CD14-positive monocyte (primary cell): ENCODE data around the gene SPRY1. TPM values are rescaled to one million over a fixed set of nuclear protein-coding genes. Genes with fewer than 3 reads are reported as not detected.

ENCODE experiments used
- DNase-seq, 3 donors: peaks; one replicate each; pipeline ENCODE4 v3.0.0-alpha.2; 2011 to 2022
- H2AFZ ChIP-seq: 2 replicates; pipeline ENCODE4 v1.6.0; 2012; ENCODE audit warnings: mild to moderate bottlenecking, low read depth, low read length, inconsistent platforms; ENCODE audit not compliant: insufficient read depth, poor library complexity, severe bottlenecking
- H3K27ac ChIP-seq, 2 donors: 1 replicate in 1 of 2; 2 replicates in 1 of 2; pipeline ENCODE4 v1.5.1; 2012 to 2013; ENCODE audit warnings: low read length in 2 of 2, control low read depth in 1 of 2, inconsistent platforms in 1 of 2, low read depth in 1 of 2, mild to moderate bottlenecking in 1 of 2
- H3K27me3 ChIP-seq, 2 donors: one replicate each; pipeline versions ENCODE4 v1.6.0 to v1.6.1; 2011 to 2013; ENCODE audit warnings: low read length in 2 of 2; ENCODE audit not compliant: control insufficient read depth in 2 of 2, insufficient read depth in 2 of 2
- H3K36me3 ChIP-seq, 2 donors: replicated peaks in 1 of 2; 1 replicate in 1 of 2; 2 replicates in 1 of 2; pipeline versions ENCODE4 v1.5.1 to v1.6.1; 2012 to 2013; ENCODE audit warnings: low read length in 2 of 2, control low read depth in 1 of 2, inconsistent platforms in 1 of 2, mild to moderate bottlenecking in 1 of 2; ENCODE audit not compliant: insufficient read depth in 2 of 2, control insufficient read depth in 1 of 2
- H3K4me1 ChIP-seq, 2 donors: 1 replicate in 1 of 2; 2 replicates in 1 of 2; pipeline versions ENCODE4 v1.5.1 to v1.6.1; 2012 to 2013; ENCODE audit warnings: low read length in 2 of 2, control low read depth in 1 of 2, inconsistent platforms in 1 of 2, mild to moderate bottlenecking in 1 of 2, moderate library complexity in 1 of 2; ENCODE audit not compliant: insufficient read depth in 2 of 2, control insufficient read depth in 1 of 2
- H3K4me2 ChIP-seq: replicated peaks from 2 replicates; pipeline ENCODE3; 2012; ENCODE audit warnings: low read length, moderate library complexity, mild to moderate bottlenecking; ENCODE audit not compliant: poor library complexity, severe bottlenecking; ENCODE audit errors: extremely low read depth
- H3K4me3 ChIP-seq, 3 experiments: fragments of 200-600 bp in 1 of 3; sonication (generic) in 1 of 3; replicated peaks in 1 of 3; 1 replicate in 2 of 3; 2 replicates in 1 of 3; pipeline ENCODE4 v1.5.1; 2011 to 2013; ENCODE audit warnings: low read length in 3 of 3, mild to moderate bottlenecking in 3 of 3, control low read depth in 2 of 3, low read depth in 2 of 3, inconsistent platforms in 1 of 3, moderate library complexity in 1 of 3
- H3K79me2 ChIP-seq: 2 replicates; pipeline ENCODE4 v1.6.0; 2012; ENCODE audit warnings: mild to moderate bottlenecking, control low read depth, inconsistent platforms, low read length, moderate library complexity; ENCODE audit not compliant: insufficient read depth
- H3K9ac ChIP-seq: 2 replicates; pipeline ENCODE4 v1.6.0; 2017; ENCODE audit warnings: low read length, mild to moderate bottlenecking; ENCODE audit not compliant: insufficient read depth, poor library complexity, severe bottlenecking
- H3K9me3 ChIP-seq, 2 donors: replicated peaks in 1 of 2; 1 replicate in 1 of 2; 2 replicates in 1 of 2; pipeline versions ENCODE4 v1.5.1 to v1.6.1; 2012 to 2013; ENCODE audit warnings: low read length in 2 of 2, control low read depth in 1 of 2; ENCODE audit not compliant: control insufficient read depth in 1 of 2, insufficient read depth in 1 of 2
- H4K20me1 ChIP-seq: 2 replicates; pipeline ENCODE4 v1.6.0; 2012; ENCODE audit warnings: mild to moderate bottlenecking, low read length, control low read depth, moderate library complexity; ENCODE audit not compliant: insufficient read depth
- H3K27ac Mint-ChIP-seq, 7 donors: one replicate each; pipeline ENCODE4 v1.8.0; 2020; ENCODE audit warnings: mild to moderate bottlenecking in 7 of 7, mixed read lengths in 7 of 7, moderate library complexity in 6 of 7, inconsistent platforms in 2 of 7
- H3K27me3 Mint-ChIP-seq, 3 donors: one replicate each; pipeline ENCODE4 v1.8.0; 2021 to 2022; ENCODE audit warnings: low read depth in 3 of 3, mild to moderate bottlenecking in 3 of 3, mixed read lengths in 3 of 3, moderate library complexity in 3 of 3, inconsistent platforms in 1 of 3
- H3K36me3 Mint-ChIP-seq, 2 donors: one replicate each; pipeline ENCODE4 v1.8.0; 2020; ENCODE audit warnings: mixed read lengths in 2 of 2, inconsistent platforms in 1 of 2, mild to moderate bottlenecking in 1 of 2
- H3K4me1 Mint-ChIP-seq: one replicate; pipeline ENCODE4 v1.8.0; 2020; ENCODE audit warnings: mild to moderate bottlenecking, mixed read lengths
- H3K4me3 Mint-ChIP-seq, 2 donors: one replicate each; pipeline ENCODE4 v1.8.0; 2020; ENCODE audit warnings: mild to moderate bottlenecking in 2 of 2, mixed read lengths in 2 of 2, moderate library complexity in 1 of 2
- H3K9me3 Mint-ChIP-seq, 7 donors: one replicate each; pipeline ENCODE4 v1.8.0; 2020 to 2022; ENCODE audit warnings: mixed read lengths in 7 of 7, mild to moderate bottlenecking in 6 of 7, moderate library complexity in 6 of 7, inconsistent platforms in 2 of 7
- WGBS: methylation state at CpG from one replicate; pipeline ENCODE4 v1.1.5; 2013; ENCODE audit warnings: missing lambda C conversion rate; ENCODE audit not compliant: insufficient coverage; 5-methylcytosine and 5-hydroxymethylcytosine counted together
- intact Hi-C, 2 donors: fragments of 100-400 bp; cut with micrococcal nuclease; formaldehyde crosslinking; loops; one replicate each; pipeline versions ENCODE4 v1.15.0 to v1.15.1; 2023
- polyA plus RNA-seq, 3 donors: library from polyadenylated mRNA; depleted of rRNA in 1 of 3; unstranded in 2 of 3; stranded (reverse) in 1 of 3; fragments of 300-500 nt in 2 of 3; fragments of >200 nt in 1 of 3; fragmentation: Illumina TruSeq in 2 of 3; gene quantifications; 1 replicate in 2 of 3; 2 replicates in 1 of 3; pipeline ENCODE4 v1.2.3, GENCODE V29; 2012 to 2021
- TF ChIP-seq, protein P1 (sequence below): fragments of 200-600 bp; IDR thresholded peaks from one replicate; pipeline ENCODE4 v1.8.0; 2022; ENCODE audit warnings: antibody characterized with exemption, mild to moderate bottlenecking

Gene SPRY1
- polyA plus RNA-seq, 3 donors = 1.1 to 3.7 (median 2.0) TPM

DNA sequence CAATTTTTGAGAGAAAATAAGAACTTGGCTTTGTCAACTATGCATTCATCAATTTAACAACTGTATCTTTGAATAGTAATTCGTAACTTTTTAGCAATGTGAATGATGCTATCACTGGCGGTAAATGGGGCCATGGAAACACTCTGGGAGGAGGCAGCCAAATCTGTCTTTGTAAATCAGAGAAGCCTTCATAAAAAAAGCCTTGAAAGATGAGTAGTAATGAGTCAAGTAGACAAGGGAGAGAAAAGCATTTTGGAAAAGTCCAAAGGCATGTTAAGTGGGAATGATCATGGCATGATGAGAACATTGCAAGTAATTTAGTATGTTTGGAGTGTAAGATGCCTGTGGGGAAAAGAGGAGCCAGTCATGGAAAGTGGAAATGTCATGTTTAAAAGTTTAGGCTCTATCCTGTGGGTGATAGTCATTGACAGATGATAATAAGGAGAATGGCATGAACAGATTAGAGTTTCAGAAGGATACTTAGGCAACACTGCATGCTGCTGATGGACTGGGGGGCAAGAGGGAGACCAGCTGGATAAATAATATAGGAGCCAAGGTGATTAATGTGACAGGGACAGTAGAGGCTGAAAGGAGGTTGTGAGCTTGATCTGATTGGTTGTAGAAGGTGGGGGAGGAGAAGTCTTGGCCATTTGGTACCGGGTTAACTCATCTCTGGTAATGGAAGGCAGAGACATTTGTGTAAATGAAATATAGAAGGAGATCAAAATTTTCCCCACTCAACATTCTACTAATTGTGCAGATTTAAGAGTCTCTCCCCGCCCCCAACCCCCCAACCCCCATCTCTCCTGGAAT, 16.3 kb downstream of the SPRY1 start:
- Histone ChIP-seq H3K36me3 (no peaks in the 10 kb centered on the region), H3K27ac (no peak overlapping the region)
- intact Hi-C loops = loop anchor here in 1 of 2 donors (5.0 kb wide), 1 partner anchor 39 kb away; no protein-coding TSS in a partner anchor

DNA sequence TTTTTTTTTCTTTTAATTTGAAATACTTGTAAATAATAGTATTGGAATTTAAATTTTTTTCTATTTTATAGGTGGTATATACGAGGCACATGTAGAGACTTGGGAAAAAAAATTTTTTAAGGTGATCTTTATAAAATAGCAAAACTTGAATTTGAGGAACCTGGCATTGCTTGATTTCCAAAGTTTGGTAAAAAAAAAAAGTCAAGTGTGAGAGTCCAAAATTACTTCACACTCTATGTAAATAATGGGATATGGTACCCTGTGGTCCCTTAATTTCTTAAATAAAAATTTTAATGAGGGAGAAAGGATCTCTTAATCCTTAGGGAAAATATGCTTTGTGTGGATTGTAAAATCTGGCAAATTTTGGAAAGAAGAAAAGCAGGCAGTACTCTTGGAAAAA, 19.0 kb downstream of the SPRY1 start:
- no peaks in the 10 kb centered on the region for H3K9me3 Mint-ChIP-seq
- TF ChIP-seq, protein P1, sequence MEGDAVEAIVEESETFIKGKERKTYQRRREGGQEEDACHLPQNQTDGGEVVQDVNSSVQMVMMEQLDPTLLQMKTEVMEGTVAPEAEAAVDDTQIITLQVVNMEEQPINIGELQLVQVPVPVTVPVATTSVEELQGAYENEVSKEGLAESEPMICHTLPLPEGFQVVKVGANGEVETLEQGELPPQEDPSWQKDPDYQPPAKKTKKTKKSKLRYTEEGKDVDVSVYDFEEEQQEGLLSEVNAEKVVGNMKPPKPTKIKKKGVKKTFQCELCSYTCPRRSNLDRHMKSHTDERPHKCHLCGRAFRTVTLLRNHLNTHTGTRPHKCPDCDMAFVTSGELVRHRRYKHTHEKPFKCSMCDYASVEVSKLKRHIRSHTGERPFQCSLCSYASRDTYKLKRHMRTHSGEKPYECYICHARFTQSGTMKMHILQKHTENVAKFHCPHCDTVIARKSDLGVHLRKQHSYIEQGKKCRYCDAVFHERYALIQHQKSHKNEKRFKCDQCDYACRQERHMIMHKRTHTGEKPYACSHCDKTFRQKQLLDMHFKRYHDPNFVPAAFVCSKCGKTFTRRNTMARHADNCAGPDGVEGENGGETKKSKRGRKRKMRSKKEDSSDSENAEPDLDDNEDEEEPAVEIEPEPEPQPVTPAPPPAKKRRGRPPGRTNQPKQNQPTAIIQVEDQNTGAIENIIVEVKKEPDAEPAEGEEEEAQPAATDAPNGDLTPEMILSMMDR = no peak
- peak overlapping the region; percentile 61 for H3K4me2 ChIP-seq
- peaks cover 0 to 5% (median 2%) of the 10 kb centered on the region in 3 donors for H3K27me3 Mint-ChIP-seq
- H4K20me1 ChIP-seq = no peaks in the 10 kb centered on the region
- intact Hi-C loops = no loop called here
- H3K4me3 ChIP-seq = peak overlapping the region in 1 of 3 experiments; percentile 41
- H3K79me2 ChIP-seq = no peaks in the 10 kb centered on the region
- H3K27ac ChIP-seq = peak overlapping the region in 1 of 2 donors; percentile 58
- peaks cover 49 to 52% of the 10 kb centered on the region in 2 donors for H3K4me1 ChIP-seq
- WGBS = no CpG with 5 or more reads among the region's 1 CpG
- H3K27ac Mint-ChIP-seq = peak overlapping the region in 6 of 7 donors; percentile 30 to 81 (median 76)
- H3K4me1 Mint-ChIP-seq = peaks cover 63% of the 10 kb centered on the region
- H3K36me3 Mint-ChIP-seq = no peaks in the 10 kb centered on the region
- DNase-seq = peak in 2 of 3 donors; percentile 32 to 40
- H2AFZ ChIP-seq = no peak overlapping the region
- no peak overlapping the region for H3K9ac ChIP-seq
- no peaks in the 10 kb centered on the region for H3K36me3 ChIP-seq
- H3K27me3 ChIP-seq = no peaks in the 10 kb centered on the region
- H3K4me3 Mint-ChIP-seq = no peak overlapping the region
- H3K9me3 ChIP-seq = no peaks in the 10 kb centered on the region

More for the DNA sequence above, 16.3 kb downstream of the SPRY1 start:
- Histone ChIP-seq H3K79me2 (no peaks in the 10 kb centered on the region), H3K9ac (no peak overlapping the region), H4K20me1 (no peaks in the 10 kb centered on the region), H3K9me3 (no peaks in the 10 kb centered on the region), H3K4me2 (no peak overlapping the region), H3K4me3 (no peak overlapping the region), H3K27me3 (no peaks in the 10 kb centered on the region), H2AFZ (no peak overlapping the region), H3K4me1 (peaks cover 36 to 37% of the 10 kb centered on the region in 2 donors)
- Mint-ChIP-seq H3K4me1 (peaks cover 43% of the 10 kb centered on the region), H3K36me3 (no peaks in the 10 kb centered on the region), H3K27me3 (peaks cover 0 to 2% (median 2%) of the 10 kb centered on the region in 3 donors), H3K27ac (peak overlapping the region in 2 of 7 donors; percentile 36 to 47), H3K9me3 (no peaks in the 10 kb centered on the region), H3K4me3 (no peak overlapping the region)
- WGBS = 95% methylated on average over 2 of the region's 4 CpGs
- TF ChIP-seq, protein P1 = no peak
- DNase-seq = no peak
